Measurements from ENCODE around the gene IWS1. TPM values are rescaled to one million over a fixed set of nuclear protein-coding genes. Genes with fewer than 3 reads are reported as not detected.

The IWS1 gene
- total RNA-seq, 1 experiment from 2014 or later: 70.5 TPM

- TF ChIP-seq GABPB1 (CRISPR knock-in tag; IDR thresholded peaks at IDR 0.05) (no peak), CTCF (IDR thresholded peaks at IDR 0.05) (no peak), OVOL2 (CRISPR knock-in tag; IDR thresholded peaks at IDR 0.05; ENCODE audit: borderline replicate concordance) (no peak), SP1 (CRISPR knock-in tag; conservative IDR thresholded peaks at IDR 0.05) (no peak), NFATC4 (CRISPR knock-in tag; IDR thresholded peaks at IDR 0.05) (no peak)
- TF ChIP-seq, protein P1, sequence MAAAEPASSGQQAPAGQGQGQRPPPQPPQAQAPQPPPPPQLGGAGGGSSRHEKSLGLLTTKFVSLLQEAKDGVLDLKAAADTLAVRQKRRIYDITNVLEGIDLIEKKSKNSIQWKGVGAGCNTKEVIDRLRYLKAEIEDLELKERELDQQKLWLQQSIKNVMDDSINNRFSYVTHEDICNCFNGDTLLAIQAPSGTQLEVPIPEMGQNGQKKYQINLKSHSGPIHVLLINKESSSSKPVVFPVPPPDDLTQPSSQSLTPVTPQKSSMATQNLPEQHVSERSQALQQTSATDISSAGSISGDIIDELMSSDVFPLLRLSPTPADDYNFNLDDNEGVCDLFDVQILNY (CRISPR knock-in tag; IDR thresholded peaks at IDR 0.05): no peak
- Mint-ChIP-seq H3K9me3 (peaks cover 9% of the 10 kb centered on the region), H3K36me3 (peaks cover 4% of the 10 kb centered on the region), H3K4me3 (no peak overlapping the region), H3K27me3 (ENCODE audit: low read depth) (peaks cover 2% of the 10 kb centered on the region; the same call in 1 of the 2 replicates), H3K4me1 (peaks cover 20% of the 10 kb centered on the region), H3K27ac (peak overlapping the region; percentile 74; the same call in 1 of the 2 replicates)
- DNase-seq (ENCODE audit: low spot score) (no peak), ATAC-seq (no peak)
- ChIA-PET POLR2A (no interaction called here), CTCF (interaction anchor here (1.4 kb wide), 1 partner anchor 26 kb away, joined by 4 read pairs; no protein-coding TSS in a partner anchor)
These were observed 76.4 kb downstream of the IWS1 start for GRCh38 chr2:127449898-127450297.

DNA sequence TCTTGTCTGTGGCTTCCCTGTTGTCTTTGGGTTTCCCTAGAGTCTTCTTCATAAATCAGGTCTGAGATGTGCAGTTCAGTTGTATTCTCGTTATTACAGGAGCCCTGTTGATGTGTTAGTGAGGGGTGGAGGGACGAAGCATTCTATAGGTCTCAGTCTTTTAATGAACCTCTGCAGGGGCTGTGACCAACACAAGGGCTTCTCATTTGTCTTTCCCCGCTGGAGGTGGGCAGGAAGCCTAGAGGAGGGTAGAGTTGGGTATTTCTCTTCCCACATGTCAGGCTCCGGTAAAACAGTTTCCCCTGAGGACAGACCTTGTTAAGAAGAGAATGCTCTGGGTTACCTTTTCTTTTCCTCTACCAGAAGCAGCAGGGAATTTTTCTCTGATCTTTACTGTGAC lies 76.9 kb downstream of the IWS1 start:
- POLR2A ChIA-PET: no interaction called here
- TF ChIP-seq CREM (CRISPR knock-in tag; IDR thresholded peaks at IDR 0.05) (no peak), ARID4B (CRISPR knock-in tag; IDR thresholded peaks at IDR 0.05; ENCODE audit: borderline replicate concordance) (no peak), ZBTB21 (CRISPR knock-in tag; IDR thresholded peaks at IDR 0.05; ENCODE audit: borderline replicate concordance) (no peak), NFE2L1 (CRISPR knock-in tag; IDR thresholded peaks at IDR 0.05) (no peak), ZNF416 (CRISPR knock-in tag; IDR thresholded peaks at IDR 0.05) (no peak), JUN (CRISPR knock-in tag; IDR thresholded peaks at IDR 0.05) (no peak), CTCF (IDR thresholded peaks at IDR 0.05) (no peak), USF1 (CRISPR knock-in tag; IDR thresholded peaks at IDR 0.05) (no peak)
- TF ChIP-seq, protein P2, sequence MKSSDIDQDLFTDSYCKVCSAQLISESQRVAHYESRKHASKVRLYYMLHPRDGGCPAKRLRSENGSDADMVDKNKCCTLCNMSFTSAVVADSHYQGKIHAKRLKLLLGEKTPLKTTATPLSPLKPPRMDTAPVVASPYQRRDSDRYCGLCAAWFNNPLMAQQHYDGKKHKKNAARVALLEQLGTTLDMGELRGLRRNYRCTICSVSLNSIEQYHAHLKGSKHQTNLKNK (CRISPR knock-in tag; IDR thresholded peaks at IDR 0.05): no peak
- ATAC-seq: peak; percentile 73
- peaks cover 18% of the 10 kb centered on the region for H3K4me1 Mint-ChIP-seq
- H3K27ac Mint-ChIP-seq: peak overlapping the region; percentile 74
- CTCF ChIA-PET: interaction anchor here (1.4 kb wide), 1 partner anchor 26 kb away, joined by 4 read pairs; no protein-coding TSS in a partner anchor
- DNase-seq (ENCODE audit: low spot score): no peak
- H3K4me3 Mint-ChIP-seq: no peak overlapping the region
- H3K9me3 Mint-ChIP-seq: peaks cover 12% of the 10 kb centered on the region
- H3K36me3 Mint-ChIP-seq: peaks cover 7% of the 10 kb centered on the region
- H3K27me3 Mint-ChIP-seq (ENCODE audit: low read depth): peaks cover 2% of the 10 kb centered on the region; the same call in 1 of the 2 replicates
